IMR-90 (cell line): ENCODE results near the gene CCNDBP1. TPM values are rescaled to one million over a fixed set of nuclear protein-coding genes. Genes with fewer than 3 reads are reported as not detected.

Experiments used
- ATAC-seq: fragments of 200-7000 bp; cut with Tn5 transposase; 2 replicates; pipeline ENCODE4 v1.9.1; 2020; ENCODE audit warnings: low read depth, mild to moderate bottlenecking, moderate library complexity
- BruUV-seq: library from RNA; stranded (reverse); fragments of 400-500 nt; replicated peaks from 2 replicates; lab custom pipeline; 2021; lab: Mats Ljungman, UMichigan
- CTCF ChIA-PET: fragments of 300-600 bp; formaldehyde crosslinking; extraction: SDS; loops from one replicate; lab custom pipeline; 2021; ENCODE audit warnings: antibody characterized with exemption; lab: Yijun Ruan, JAX
- POLR2A ChIA-PET: fragments of 300-600 bp; sonication (Branson Sonifier 250); formaldehyde crosslinking; loops from one replicate; lab custom pipeline; 2022; ENCODE audit warnings: antibody characterized with exemption; ENCODE audit not compliant: unreplicated experiment; lab: Charles Lee
- DNase-seq: peaks from one replicate; pipeline ENCODE4 v3.0.0; 2013
- H2AFZ ChIP-seq: replicated peaks from 2 replicates; pipeline ENCODE3; 2013; ENCODE audit warnings: low read length, mild to moderate bottlenecking; ENCODE audit not compliant: poor library complexity
- H2AK5ac ChIP-seq: 2 replicates; pipeline ENCODE4 v1.6.1; 2013; ENCODE audit warnings: low read depth, low read length, inconsistent platforms
- H2AK9ac ChIP-seq: replicated peaks from 2 replicates; pipeline ENCODE3; 2013; ENCODE audit warnings: mild to moderate bottlenecking, low read depth, low read length, moderate library complexity; ENCODE audit not compliant: poor library complexity
- H2BK120ac ChIP-seq: 2 replicates; pipeline ENCODE4 v1.6.1; 2013; ENCODE audit warnings: low read depth, low read length, inconsistent platforms
- H2BK15ac ChIP-seq: 3 replicates; pipeline ENCODE4 v1.6.1; 2013; ENCODE audit warnings: low read depth, low read length, inconsistent platforms
- H2BK20ac ChIP-seq: 2 replicates; pipeline ENCODE4 v1.6.1; 2013; ENCODE audit warnings: low read depth, mild to moderate bottlenecking, inconsistent platforms, low read length, moderate library complexity
- H2BK5ac ChIP-seq: 2 replicates; pipeline ENCODE4 v1.6.1; 2013; ENCODE audit warnings: mild to moderate bottlenecking, low read depth, low read length, inconsistent platforms; ENCODE audit not compliant: poor library complexity, severe bottlenecking
- H3K14ac ChIP-seq: replicated peaks from 2 replicates; pipeline ENCODE4 v1.6.1; 2013; ENCODE audit warnings: low read depth, low read length, inconsistent platforms
- H3K18ac ChIP-seq: 2 replicates; pipeline ENCODE4 v1.6.1; 2013; ENCODE audit warnings: low read depth, low read length, control low read depth
- H3K23ac ChIP-seq: 2 replicates; pipeline ENCODE4 v1.6.1; 2013; ENCODE audit warnings: low read depth, low read length, inconsistent platforms
- H3K27ac ChIP-seq: 2 replicates; pipeline ENCODE4 v1.5.1; 2013; ENCODE audit warnings: mild to moderate bottlenecking, control low read depth, low read length; ENCODE audit not compliant: insufficient read depth
- H3K27me3 ChIP-seq: 2 replicates; pipeline ENCODE4 v1.6.1; 2013; ENCODE audit warnings: low read length; ENCODE audit not compliant: control insufficient read depth, insufficient read depth
- H3K36me3 ChIP-seq: 2 replicates; pipeline ENCODE4 v1.6.1; 2013; ENCODE audit warnings: low read length, mixed read lengths; ENCODE audit not compliant: control insufficient read depth, insufficient read depth
- H3K4ac ChIP-seq: 2 replicates; pipeline ENCODE4 v1.6.1; 2013; ENCODE audit warnings: low read depth, low read length, inconsistent platforms
- H3K4me1 ChIP-seq: 2 replicates; pipeline ENCODE4 v1.6.1; 2013; ENCODE audit warnings: low read length, mixed read lengths; ENCODE audit not compliant: control insufficient read depth, insufficient read depth
- H3K4me2 ChIP-seq: 2 replicates; pipeline ENCODE4 v1.6.1; 2013; ENCODE audit warnings: low read depth, mild to moderate bottlenecking, control low read depth, low read length, moderate library complexity
- H3K4me3 ChIP-seq: 2 replicates; pipeline ENCODE4 v1.5.1; 2013; ENCODE audit warnings: low read depth, mild to moderate bottlenecking, control low read depth, low read length, moderate library complexity; ENCODE audit not compliant: insufficient read depth
- H3K56ac ChIP-seq: 2 replicates; pipeline ENCODE4 v1.6.1; 2013; ENCODE audit warnings: low read length, inconsistent platforms; ENCODE audit not compliant: insufficient read depth; ENCODE audit errors: extremely low read depth
- H3K79me1 ChIP-seq, 2 experiments: 2 replicates each; pipeline ENCODE4 v1.6.1; 2013; ENCODE audit warnings: low read length in 2 of 2, inconsistent platforms in 1 of 2, low read depth in 1 of 2
- H3K9ac ChIP-seq: 2 replicates; pipeline ENCODE4 v1.6.1; 2013; ENCODE audit warnings: low read depth, low read length, control low read depth
- H3K9me1 ChIP-seq: 2 replicates; pipeline ENCODE4 v1.6.1; 2013; ENCODE audit warnings: low read length, inconsistent platforms; ENCODE audit not compliant: insufficient read depth
- H3K9me3 ChIP-seq: 2 replicates; pipeline ENCODE4 v1.6.1; 2013; ENCODE audit warnings: low read length; ENCODE audit not compliant: control insufficient read depth, insufficient read depth
- H4K20me1 ChIP-seq: 2 replicates; pipeline ENCODE4 v1.6.1; 2013; ENCODE audit warnings: low read length, inconsistent platforms; ENCODE audit not compliant: insufficient read depth
- H4K5ac ChIP-seq: 2 replicates; pipeline ENCODE4 v1.6.1; 2013; ENCODE audit warnings: mild to moderate bottlenecking, low read depth, low read length, control low read depth
- H4K8ac ChIP-seq, 2 experiments: 2 replicates each; pipeline ENCODE4 v1.6.1; 2013; ENCODE audit warnings: low read depth in 2 of 2, low read length in 2 of 2, control low read depth in 1 of 2, inconsistent platforms in 1 of 2
- H4K91ac ChIP-seq: 2 replicates; pipeline ENCODE4 v1.6.1; 2013; ENCODE audit warnings: low read depth, low read length, inconsistent platforms; ENCODE audit not compliant: insufficient read depth
- BHLHE40 ChIP-seq: fragments of 150-350 bp; IDR thresholded peaks from 2 replicates; pipeline ENCODE4 v1.6.1; 2016; ENCODE audit warnings: mild to moderate bottlenecking, low read depth, low read length
- CHD1 ChIP-seq: IDR thresholded peaks from 2 replicates; pipeline ENCODE4 v1.6.1; 2012; ENCODE audit warnings: low read depth, low read length, improper control_type of control experiment
- FOS ChIP-seq: fragments of 150-350 bp; IDR thresholded peaks from 2 replicates; pipeline ENCODE4 v1.6.1; 2016; ENCODE audit warnings: low read depth, low read length
- MAFK ChIP-seq: IDR thresholded peaks from 2 replicates; pipeline ENCODE4 v1.6.1; 2012; ENCODE audit warnings: low read depth, low read length, improper control_type of control experiment
- MXI1 ChIP-seq: IDR thresholded peaks from 2 replicates; pipeline ENCODE4 v1.6.1; 2012; ENCODE audit warnings: low read depth, mild to moderate bottlenecking, low read length, moderate library complexity, borderline replicate concordance
- NFE2L2 ChIP-seq: fragments of 150-350 bp; IDR thresholded peaks from 2 replicates; pipeline ENCODE4 v1.6.1; 2016; ENCODE audit warnings: low read depth, mild to moderate bottlenecking, low read length
- POLR2A ChIP-seq: IDR thresholded peaks from 2 replicates; pipeline ENCODE4 v1.6.1; 2012; ENCODE audit warnings: mild to moderate bottlenecking, low read depth, low read length
- RAD21 ChIP-seq: IDR thresholded peaks from 2 replicates; pipeline ENCODE4 v1.6.1; 2012; ENCODE audit warnings: low read length, improper control_type of control experiment
- RCOR1 ChIP-seq: IDR thresholded peaks from 2 replicates; pipeline ENCODE4 v1.6.1; 2012; ENCODE audit warnings: mild to moderate bottlenecking, low read length, improper control_type of control experiment; ENCODE audit not compliant: insufficient replicate concordance
- USF2 ChIP-seq: fragments of 150-350 bp; IDR thresholded peaks from 2 replicates; pipeline ENCODE4 v1.6.1; 2017; ENCODE audit warnings: mild to moderate bottlenecking, antibody characterized with exemption, low read length, low read depth
- WGBS, 2 experiments: methylation state at CpG; one replicate each; pipeline versions ENCODE4 v1.1.5 to v1.1.7; 2013; ENCODE audit warnings: missing lambda C conversion rate in 2 of 2; ENCODE audit not compliant: insufficient read length in 1 of 2; ENCODE audit errors: extremely low coverage in 2 of 2; 5-methylcytosine and 5-hydroxymethylcytosine counted together
- dilution Hi-C: fragments of 300-500 bp; cut with HindIII; formaldehyde crosslinking; loops from one replicate; pipeline ENCODE4 v1.14.3; 2018; ENCODE audit warnings: low sequenced_read_pairs; ENCODE audit not compliant: unreplicated experiment
- in situ Hi-C: fragments of 300-500 bp; cut with MboI; formaldehyde crosslinking; loops from 3 replicates; pipeline ENCODE4 v1.14.3; 2019; ENCODE audit warnings: low sequenced_read_pairs, inconsistent platforms, mixed read lengths
- intact Hi-C: fragments of 100-400 bp; cut with micrococcal nuclease; formaldehyde crosslinking; loops from 2 replicates; pipeline ENCODE4 v1.10.0; 2022
- polyA plus RNA-seq, 3 experiments: library from polyadenylated mRNA; depleted of rRNA; stranded (reverse); fragments of >200 nt; gene quantifications; 2 replicates each; pipeline ENCODE4 v1.2.3, GENCODE V29; 2012; ENCODE audit warnings: low replicate concordance in 1 of 3
- total RNA-seq: library from RNA; depleted of rRNA; stranded (reverse); fragments of >200 nt; gene quantifications from 2 replicates; pipeline ENCODE4 v1.2.3, GENCODE V29; 2012
- TF ChIP-seq, protein P1 (sequence below): conservative IDR thresholded peaks from 2 replicates; pipeline ENCODE4 v1.5.1; 2012; ENCODE audit warnings: mild to moderate bottlenecking, low read depth, low read length, improper control_type of control experiment

CCNDBP1 gene
- total and polyA plus RNA-seq, 2 of the 4 experiments (the other 2 are of a cell fraction), result 34.9 to 40.3 TPM

- Histone ChIP-seq H4K5ac (no peak overlapping the region), H4K20me1 (no peaks in the 10 kb centered on the region), H4K91ac (no peak overlapping the region), H3K36me3 (no peaks in the 10 kb centered on the region), H3K9ac (no peak overlapping the region), H3K18ac (no peak overlapping the region), H3K27ac (no peak overlapping the region), H3K4me1 (no peaks in the 10 kb centered on the region), H3K23ac (no peak overlapping the region), H2BK15ac (no peak overlapping the region), H3K4me3 (no peak overlapping the region), H3K9me3 (no peaks in the 10 kb centered on the region), H3K56ac (no peak overlapping the region), H3K14ac (no peak overlapping the region), H3K4me2 (no peak overlapping the region), H2AFZ (no peak overlapping the region), H4K8ac (no peak overlapping the region), H2AK5ac (no peak overlapping the region), H3K79me1 (peaks cover 8 to 10% of the 10 kb centered on the region in 2 experiments), H2BK20ac (no peak overlapping the region), H3K4ac (no peak overlapping the region), H2AK9ac (no peak overlapping the region), H3K9me1 (peaks cover 7% of the 10 kb centered on the region; the same call in 1 of the 2 replicates), H3K27me3 (no peaks in the 10 kb centered on the region), H2BK120ac (no peak overlapping the region), H2BK5ac (no peak overlapping the region)
- 100% methylated on average over 1 of the region's 3 CpGs; no CpG with 5 or more reads in 1 of the 2 experiments for WGBS, 2 experiments
- ChIA-PET POLR2A (no interaction called here), CTCF (no interaction called here)
- no TSS peak for BruUV-seq
- intact Hi-C loops (loop anchor here (5.0 to 10.0 kb wide), 2 partner anchors 36 to 88 kb away; no protein-coding TSS in a partner anchor), in situ Hi-C loops (no loop called here), dilution Hi-C loops (no loop called here)
- no peak for TF ChIP-seq MXI1
- no peak for TF ChIP-seq FOS
- TF ChIP-seq RCOR1, result no peak
- TF ChIP-seq MAFK, result no peak
- TF ChIP-seq BHLHE40, result no peak
- TF ChIP-seq NFE2L2, result no peak
- no peak for TF ChIP-seq CHD1
- TF ChIP-seq, protein P1, sequence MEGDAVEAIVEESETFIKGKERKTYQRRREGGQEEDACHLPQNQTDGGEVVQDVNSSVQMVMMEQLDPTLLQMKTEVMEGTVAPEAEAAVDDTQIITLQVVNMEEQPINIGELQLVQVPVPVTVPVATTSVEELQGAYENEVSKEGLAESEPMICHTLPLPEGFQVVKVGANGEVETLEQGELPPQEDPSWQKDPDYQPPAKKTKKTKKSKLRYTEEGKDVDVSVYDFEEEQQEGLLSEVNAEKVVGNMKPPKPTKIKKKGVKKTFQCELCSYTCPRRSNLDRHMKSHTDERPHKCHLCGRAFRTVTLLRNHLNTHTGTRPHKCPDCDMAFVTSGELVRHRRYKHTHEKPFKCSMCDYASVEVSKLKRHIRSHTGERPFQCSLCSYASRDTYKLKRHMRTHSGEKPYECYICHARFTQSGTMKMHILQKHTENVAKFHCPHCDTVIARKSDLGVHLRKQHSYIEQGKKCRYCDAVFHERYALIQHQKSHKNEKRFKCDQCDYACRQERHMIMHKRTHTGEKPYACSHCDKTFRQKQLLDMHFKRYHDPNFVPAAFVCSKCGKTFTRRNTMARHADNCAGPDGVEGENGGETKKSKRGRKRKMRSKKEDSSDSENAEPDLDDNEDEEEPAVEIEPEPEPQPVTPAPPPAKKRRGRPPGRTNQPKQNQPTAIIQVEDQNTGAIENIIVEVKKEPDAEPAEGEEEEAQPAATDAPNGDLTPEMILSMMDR, result no peak
- TF ChIP-seq RAD21, result no peak
- TF ChIP-seq POLR2A, result no peak
- TF ChIP-seq USF2, result no peak
- DNase-seq (no peak), ATAC-seq (no peak)
These were observed 1.9 kb upstream of the CCNDBP1 start for GRCh38 chr15:43183270-43183669.
